Muscle layer of colon (tissue), 2 donors: Measurements from ENCODE around the gene DOCK1.
"Not testable (repeated sequence)": the region's sequence is repeated elsewhere in the genome, so short reads cannot be mapped to it uniquely, and the experiment has no call there.

Experiments
- H3K27ac ChIP-seq: one replicate; pipeline ENCODE4 v1.7.0; 2013; ENCODE audit warnings: low read depth, mild to moderate bottlenecking, low read length, moderate library complexity
- H3K27me3 ChIP-seq, 2 donors: one replicate each; pipeline ENCODE4 v1.7.0; 2013; ENCODE audit warnings: low read length in 2 of 2, mild to moderate bottlenecking in 2 of 2; ENCODE audit not compliant: insufficient read depth in 2 of 2, control insufficient read depth in 1 of 2
- H3K36me3 ChIP-seq: one replicate; pipeline ENCODE4 v1.7.0; 2013; ENCODE audit warnings: mild to moderate bottlenecking, low read length; ENCODE audit not compliant: insufficient read depth
- H3K4me1 ChIP-seq: one replicate; pipeline ENCODE4 v1.7.0; 2013; ENCODE audit warnings: mild to moderate bottlenecking, low read length; ENCODE audit not compliant: insufficient read depth
- H3K4me3 ChIP-seq, 2 donors: one replicate each; pipeline ENCODE4 v1.7.0; 2013; ENCODE audit warnings: low read length in 2 of 2, low read depth in 1 of 2, mild to moderate bottlenecking in 1 of 2, moderate library complexity in 1 of 2
- H3K9ac ChIP-seq: one replicate; pipeline ENCODE4 v1.7.0; 2013; ENCODE audit warnings: low read length
- H3K9me3 ChIP-seq: one replicate; pipeline ENCODE4 v1.7.0; 2013; ENCODE audit warnings: mild to moderate bottlenecking, low read length
- donor health status: abdominal sarcoma.
- donor health status: Adenocarcinoma of cecum.

Gene DOCK1

DNA sequence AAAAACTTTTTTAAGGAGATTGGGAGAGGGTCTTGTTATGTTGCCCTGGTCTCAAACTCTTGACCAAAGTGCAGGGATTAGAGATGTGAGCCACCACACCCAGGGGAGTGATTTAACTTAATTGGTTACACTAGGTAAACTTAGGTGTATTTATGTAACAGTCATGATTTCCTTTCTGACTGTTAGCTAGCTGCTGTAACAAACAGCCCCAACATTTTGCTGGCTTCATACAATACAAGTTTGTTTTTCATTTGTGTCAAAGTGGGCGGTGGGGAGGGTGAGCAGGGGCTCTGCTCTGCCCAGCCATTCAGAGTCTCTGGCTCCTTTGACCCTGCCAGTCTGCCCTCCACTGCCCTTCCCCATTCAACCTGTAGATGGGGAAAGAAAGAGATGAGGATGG is 9.3 kb downstream of the DOCK1 start:
- Histone ChIP-seq H3K4me3 (no peak overlapping the region), H3K27me3 (no peaks in the 10 kb centered on the region), H3K9me3 (no peaks in the 10 kb centered on the region), H3K36me3 (peaks cover under 1% of the 10 kb centered on the region), H3K9ac (no peak overlapping the region), H3K4me1 (peaks cover 8% of the 10 kb centered on the region), H3K27ac (no peak overlapping the region)

DNA sequence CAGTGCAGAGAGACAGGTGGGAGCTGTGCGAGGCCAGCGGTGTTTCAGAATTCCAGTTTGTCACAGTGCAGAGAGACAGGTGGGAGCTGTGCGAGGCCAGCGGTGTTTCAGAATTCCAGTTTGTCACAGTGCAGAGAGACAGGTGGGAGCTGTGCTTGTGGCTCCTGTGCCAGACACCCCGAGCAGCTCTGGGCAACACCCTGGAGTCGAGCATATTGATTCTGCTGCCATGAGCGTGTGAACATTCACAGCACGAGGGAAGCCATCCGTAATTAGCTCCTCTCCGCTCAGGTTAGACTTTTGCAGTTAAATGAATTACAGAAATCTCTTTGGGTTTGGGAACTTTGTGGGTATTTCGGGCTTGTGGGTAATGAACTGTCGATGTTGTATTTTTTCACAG is 11.7 kb downstream of the DOCK1 start:
- H3K9ac ChIP-seq, H3K27me3 ChIP-seq, H3K27ac ChIP-seq, H3K4me1 ChIP-seq, H3K9me3 ChIP-seq, H3K4me3 ChIP-seq, H3K36me3 ChIP-seq: not testable (repeated sequence)

DNA sequence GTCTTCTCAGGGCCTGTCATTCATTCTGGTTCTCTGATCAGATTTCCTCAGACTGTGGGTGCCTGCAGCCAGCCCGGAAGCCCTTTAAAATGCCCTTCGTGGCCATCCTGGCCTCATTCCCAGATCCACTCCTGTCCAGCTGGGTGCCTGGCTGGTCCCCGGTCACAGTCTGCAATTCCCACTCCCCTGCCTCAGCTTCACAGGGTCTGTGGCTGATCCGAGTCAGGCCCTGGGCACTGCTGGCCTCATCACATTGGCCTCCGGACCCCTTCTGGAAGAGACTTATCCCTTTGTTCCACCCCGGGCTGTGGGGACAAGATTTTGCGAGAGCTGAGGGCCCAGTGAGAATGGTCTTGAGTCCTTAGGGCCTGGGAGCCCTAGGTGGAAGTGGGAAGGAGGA is 12.1 kb downstream of the DOCK1 start:
- H3K4me3 ChIP-seq, result no peak overlapping the region
- peaks cover 7% of the 10 kb centered on the region for H3K36me3 ChIP-seq
- no peak overlapping the region for H3K9ac ChIP-seq
- H3K9me3 ChIP-seq, result no peaks in the 10 kb centered on the region
- no peaks in the 10 kb centered on the region for H3K4me1 ChIP-seq
- no peaks in the 10 kb centered on the region for H3K27me3 ChIP-seq
- no peak overlapping the region for H3K27ac ChIP-seq

DNA sequence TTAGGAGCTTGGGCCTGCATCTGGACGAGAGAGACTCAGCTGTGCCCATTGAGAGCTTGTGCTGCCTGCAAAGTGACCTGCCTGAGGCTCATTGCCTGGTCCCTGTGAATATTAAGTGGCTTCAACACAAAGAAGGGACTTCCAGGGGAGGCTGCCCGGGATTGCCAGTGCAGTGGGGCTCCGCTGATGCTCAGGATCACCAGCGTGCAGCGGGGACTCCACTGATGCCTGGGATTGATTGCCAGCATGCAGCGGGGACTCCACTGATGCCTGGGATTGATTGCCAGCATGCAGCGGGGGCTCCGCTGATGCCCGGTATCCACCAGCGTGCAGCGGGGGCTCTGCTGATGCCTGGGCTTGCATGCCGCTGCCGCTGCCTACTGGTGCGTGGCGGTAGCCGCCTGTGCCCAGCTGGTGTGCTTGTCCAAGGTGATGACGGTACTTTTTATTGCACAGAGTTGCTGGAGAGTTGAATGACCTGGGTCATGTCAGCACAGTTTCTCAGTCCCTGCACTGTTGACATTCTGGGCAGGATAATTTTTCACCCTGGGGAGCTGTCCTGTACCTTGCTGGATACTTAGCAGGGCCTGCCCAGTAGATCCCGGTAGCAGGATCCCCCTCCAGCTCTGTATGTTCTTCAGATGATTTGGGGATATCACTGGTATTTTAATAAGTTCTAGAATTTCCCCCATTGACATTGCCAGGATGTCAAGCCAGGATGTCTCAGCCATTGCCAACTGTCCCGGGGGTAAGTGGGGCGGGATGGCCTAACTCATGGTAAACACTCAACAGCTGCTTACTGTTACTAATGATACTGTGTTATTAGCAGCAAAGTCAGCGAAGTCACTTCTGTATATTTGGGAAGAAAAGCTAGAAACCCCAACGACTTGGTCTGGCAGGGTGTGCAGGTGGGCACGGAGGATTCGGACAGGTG is 13.0 kb downstream of the DOCK1 start:
- Histone ChIP-seq H3K36me3 (peaks cover 7% of the 10 kb centered on the region), H3K9ac (no peak overlapping the region), H3K9me3 (no peaks in the 10 kb centered on the region), H3K27ac (no peak overlapping the region), H3K4me3 (no peak overlapping the region), H3K27me3 (no peaks in the 10 kb centered on the region), H3K4me1 (no peaks in the 10 kb centered on the region)

DNA sequence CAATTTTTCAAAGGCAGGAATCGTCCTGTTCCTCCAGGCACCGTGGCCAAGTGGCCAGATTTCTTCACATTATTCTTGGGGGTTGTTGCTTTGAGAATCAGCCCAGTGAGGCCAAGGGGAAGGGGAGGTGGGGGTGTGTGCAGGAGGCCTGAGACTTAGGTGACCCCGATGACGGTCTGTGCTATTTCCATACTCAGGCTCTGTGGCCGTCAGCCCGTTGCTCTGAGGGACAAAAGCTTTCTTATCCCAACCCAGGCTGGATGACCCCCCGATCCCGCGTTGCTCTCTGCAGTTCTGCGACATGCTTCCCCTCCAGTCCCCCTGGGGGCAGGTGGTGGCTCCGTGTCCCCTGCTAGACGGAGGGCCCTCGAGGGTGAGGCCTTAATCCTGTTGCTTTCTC is 14.2 kb downstream of the DOCK1 start:
- H3K4me1 ChIP-seq, result no peaks in the 10 kb centered on the region
- no peaks in the 10 kb centered on the region for H3K27me3 ChIP-seq
- no peaks in the 10 kb centered on the region for H3K9me3 ChIP-seq
- H3K9ac ChIP-seq, result no peak overlapping the region
- peaks cover 7% of the 10 kb centered on the region for H3K36me3 ChIP-seq
- no peak overlapping the region for H3K4me3 ChIP-seq
- no peak overlapping the region for H3K27ac ChIP-seq

DNA sequence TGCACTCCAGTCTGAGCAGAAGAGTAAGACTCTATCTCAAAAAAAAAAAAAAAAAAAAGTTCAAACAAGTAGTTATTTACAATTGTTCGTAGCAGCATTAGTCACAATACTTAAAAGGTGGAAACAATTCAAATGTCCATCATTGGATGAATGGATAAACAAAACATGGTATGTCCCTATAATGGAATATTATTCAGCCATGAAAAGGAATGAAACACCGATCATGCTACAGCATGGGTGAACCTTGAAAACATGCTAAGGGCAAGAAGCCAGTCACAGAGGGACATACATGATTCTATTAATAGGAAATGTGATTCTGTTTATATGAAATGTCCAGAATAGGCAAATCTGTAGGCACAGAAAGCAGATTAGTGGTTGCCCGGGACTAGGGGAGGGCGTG is 15.9 kb downstream of the DOCK1 start:
- Histone ChIP-seq H3K27ac (no peak overlapping the region), H3K4me3 (no peak overlapping the region), H3K36me3 (peaks cover 7% of the 10 kb centered on the region), H3K9ac (no peak overlapping the region), H3K27me3 (no peaks in the 10 kb centered on the region), H3K4me1 (no peaks in the 10 kb centered on the region), H3K9me3 (no peaks in the 10 kb centered on the region)

DNA sequence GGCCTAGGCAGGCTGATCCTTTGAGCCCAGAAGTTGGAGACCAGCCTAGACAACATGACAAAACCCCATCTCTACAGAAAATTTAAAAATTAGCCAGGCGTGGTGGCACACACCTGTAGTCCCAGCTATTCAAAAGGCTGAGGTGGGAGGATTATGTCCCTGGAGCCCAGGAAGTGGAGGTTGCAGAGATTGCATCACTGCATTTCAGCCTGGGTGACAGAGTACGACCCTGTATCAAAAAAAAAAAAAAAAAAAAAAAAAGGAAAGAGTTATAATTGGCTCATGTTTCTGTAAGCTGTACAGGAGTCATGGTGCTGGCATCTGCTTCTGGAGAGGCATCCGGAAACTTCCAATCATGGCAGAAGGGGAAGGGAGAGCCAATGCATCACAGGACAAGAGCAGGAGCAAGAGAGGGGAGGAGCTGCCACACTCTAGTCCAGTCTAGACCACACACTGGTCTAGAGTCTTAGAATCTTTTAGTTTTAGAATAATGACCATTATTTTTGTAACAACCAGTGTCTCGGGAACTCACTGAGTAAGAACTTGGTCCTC is 16.8 kb downstream of the DOCK1 start:
- no peak overlapping the region for H3K27ac ChIP-seq
- no peaks in the 10 kb centered on the region for H3K4me1 ChIP-seq
- peaks cover 7% of the 10 kb centered on the region for H3K36me3 ChIP-seq
- H3K9ac ChIP-seq, result no peak overlapping the region
- H3K4me3 ChIP-seq, result no peak overlapping the region
- no peaks in the 10 kb centered on the region for H3K27me3 ChIP-seq
- H3K9me3 ChIP-seq, result no peaks in the 10 kb centered on the region

DNA sequence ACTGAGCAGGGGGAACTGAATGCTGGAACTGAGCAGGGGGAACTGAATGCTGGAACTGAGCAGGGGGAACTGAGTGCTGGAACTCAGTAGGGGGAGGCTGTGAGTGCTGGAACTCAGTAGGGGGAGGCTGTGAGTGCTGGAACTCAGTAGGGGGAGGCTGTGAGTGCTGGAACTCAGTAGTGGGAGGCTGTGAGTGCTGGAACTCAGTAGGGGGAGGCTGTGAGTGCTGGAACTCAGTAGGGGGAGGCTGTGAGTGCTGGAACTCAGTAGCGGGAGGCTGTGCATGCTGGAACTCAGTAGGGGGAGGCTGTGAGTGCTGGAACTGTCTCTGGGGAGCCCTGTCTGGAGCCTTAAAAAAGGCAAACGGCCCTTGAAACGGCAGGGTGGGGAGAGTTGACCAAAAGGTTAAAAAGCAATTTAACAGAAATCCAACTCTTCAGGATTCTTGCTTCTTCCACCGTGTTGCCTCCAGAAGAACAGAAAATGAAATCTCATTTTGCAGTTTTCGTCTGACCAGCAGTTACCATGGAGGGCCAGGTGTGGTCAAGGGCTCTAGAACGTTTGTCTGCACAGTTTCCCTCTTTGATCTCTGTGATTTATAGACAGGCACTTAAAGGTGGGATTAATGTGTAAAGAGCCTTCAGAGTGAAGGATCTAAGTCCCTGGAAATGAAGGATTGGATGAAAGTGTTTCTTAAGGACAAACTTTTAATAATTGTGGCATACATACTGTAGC is 19.1 kb downstream of the DOCK1 start:
- H3K27me3 ChIP-seq, result no peaks in the 10 kb centered on the region

DNA sequence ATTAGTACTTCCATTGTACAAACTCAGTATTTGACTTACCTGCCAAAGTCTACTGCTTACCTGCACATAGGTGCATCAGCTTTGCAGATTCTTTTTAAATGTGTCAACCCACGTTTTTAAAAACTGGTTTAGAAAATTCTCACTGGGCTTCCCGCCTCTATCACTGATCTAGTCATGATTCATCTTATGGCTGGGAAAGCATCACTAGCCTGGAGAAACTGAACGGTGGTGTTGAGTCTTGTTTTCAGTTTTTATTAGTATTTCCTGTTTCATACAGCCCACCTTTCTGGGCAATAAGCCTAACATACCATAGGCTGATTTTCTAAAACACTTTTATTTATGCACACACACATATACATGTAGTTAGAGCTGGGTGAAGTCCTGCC is 19.7 kb downstream of the DOCK1 start:
- H3K27me3 ChIP-seq, result no peaks in the 10 kb centered on the region
- no peaks in the 10 kb centered on the region for H3K9me3 ChIP-seq
- H3K27ac ChIP-seq, result no peak overlapping the region
- no peak overlapping the region for H3K4me3 ChIP-seq
- H3K36me3 ChIP-seq, result peaks cover 2% of the 10 kb centered on the region
- H3K9ac ChIP-seq, result no peak overlapping the region
- H3K4me1 ChIP-seq, result peaks cover 2% of the 10 kb centered on the region

More for the DNA sequence above, 19.1 kb downstream of the DOCK1 start:
- H3K9me3 ChIP-seq, result no peaks in the 10 kb centered on the region
- H3K4me3 ChIP-seq, result no peak overlapping the region
- H3K36me3 ChIP-seq, result peaks cover 7% of the 10 kb centered on the region
- no peak overlapping the region for H3K9ac ChIP-seq
- no peak overlapping the region for H3K27ac ChIP-seq
- H3K4me1 ChIP-seq, result no peaks in the 10 kb centered on the region

DNA sequence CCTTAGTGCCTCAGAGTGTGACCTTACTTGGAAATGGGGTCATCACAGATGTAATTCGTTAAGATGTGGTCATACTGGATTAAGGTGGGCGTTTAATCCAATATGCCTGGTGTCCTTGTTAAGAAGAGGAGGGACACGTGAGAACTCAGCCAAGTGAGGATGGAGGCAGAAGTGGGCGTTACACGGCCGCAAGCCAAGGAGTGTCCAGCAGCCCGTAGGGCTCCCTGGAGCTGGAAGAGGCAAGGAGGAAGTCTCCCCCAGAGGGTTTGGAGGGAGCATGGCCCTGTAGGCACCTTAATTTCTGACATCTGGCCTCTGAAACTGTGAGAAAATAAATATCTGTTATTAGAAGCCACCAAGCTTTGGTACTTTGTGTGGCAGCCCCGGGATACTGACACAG is 21.3 kb downstream of the DOCK1 start:
- peaks cover 14% of the 10 kb centered on the region for H3K4me1 ChIP-seq

DNA sequence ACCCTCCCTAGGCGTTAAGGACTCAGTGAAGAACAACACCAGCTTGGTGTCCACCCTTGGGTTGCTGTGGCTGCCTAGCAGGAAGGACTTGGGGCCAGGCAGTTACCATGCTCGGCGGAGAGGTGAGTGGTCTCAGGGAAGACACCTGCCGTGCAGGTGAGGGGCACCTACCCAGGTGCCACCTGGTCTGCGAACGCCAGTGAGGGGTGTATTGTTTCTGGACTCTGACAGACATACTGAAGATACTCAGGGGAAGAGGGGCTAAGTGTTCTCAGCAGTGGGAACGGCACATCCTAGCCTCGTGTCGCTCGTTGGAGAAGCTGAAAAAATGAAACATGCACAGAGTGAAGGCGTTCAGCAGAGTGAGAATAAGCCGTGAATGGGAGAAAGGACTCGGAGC is 22.6 kb downstream of the DOCK1 start:
- peaks cover 15% of the 10 kb centered on the region for H3K4me1 ChIP-seq
- H3K9ac ChIP-seq, result no peak overlapping the region
- H3K9me3 ChIP-seq, result no peaks in the 10 kb centered on the region
- no peak overlapping the region for H3K4me3 ChIP-seq
- no peaks in the 10 kb centered on the region for H3K36me3 ChIP-seq
- H3K27me3 ChIP-seq, result no peaks in the 10 kb centered on the region
- H3K27ac ChIP-seq, result no peak overlapping the region

More for the DNA sequence above, 21.3 kb downstream of the DOCK1 start:
- no peak overlapping the region for H3K9ac ChIP-seq
- H3K27ac ChIP-seq, result no peak overlapping the region
- H3K36me3 ChIP-seq, result no peaks in the 10 kb centered on the region
- no peaks in the 10 kb centered on the region for H3K9me3 ChIP-seq
- H3K27me3 ChIP-seq, result no peaks in the 10 kb centered on the region
- H3K4me3 ChIP-seq, result no peak overlapping the region
